GM23338 (cell line): Measurements from ENCODE around the gene ARX. TPM values are rescaled to one million over a fixed set of nuclear protein-coding genes. Genes with fewer than 3 reads are reported as not detected.

Source experiments
- ATAC-seq: fragments of 200-7000 bp; cut with Tn5 transposase; 3 replicates; pipeline ENCODE4 v1.9.1; 2020
- DNase-seq: peaks from one replicate; pipeline ENCODE4 v3.0.0-alpha.2; 2015; ENCODE audit warnings: low spot score
- H2AFZ ChIP-seq: fragments of 200-600 bp; sonication (generic); 2 replicates; pipeline ENCODE4 v1.8.0; 2016; ENCODE audit warnings: antibody characterized with exemption, mild to moderate bottlenecking, moderate library complexity
- H3F3A ChIP-seq: fragments of 200-600 bp; sonication (generic); replicated peaks from 2 replicates; pipeline ENCODE4 v1.8.0; 2017; ENCODE audit warnings: antibody characterized with exemption, mixed run types, low read depth
- H3K27ac ChIP-seq: fragments of 200-600 bp; sonication (generic); 2 replicates; pipeline ENCODE4 v1.6.1; 2016; ENCODE audit warnings: low read depth
- H3K27me3 ChIP-seq: fragments of 200-600 bp; sonication (generic); 2 replicates; pipeline ENCODE4 v1.8.0; 2016; ENCODE audit warnings: mild to moderate bottlenecking, mixed run types, moderate library complexity; ENCODE audit not compliant: insufficient read depth
- H3K36me3 ChIP-seq: fragments of 200-600 bp; sonication (generic); 2 replicates; pipeline ENCODE4 v1.8.0; 2016; ENCODE audit warnings: mild to moderate bottlenecking; ENCODE audit not compliant: insufficient read depth
- H3K4me1 ChIP-seq: fragments of 200-600 bp; sonication (generic); 2 replicates; pipeline ENCODE4 v1.8.0; 2016; ENCODE audit warnings: mild to moderate bottlenecking, moderate library complexity; ENCODE audit not compliant: insufficient read depth
- H3K4me2 ChIP-seq: fragments of 200-600 bp; sonication (generic); 2 replicates; pipeline ENCODE4 v1.7.1; 2017; ENCODE audit warnings: mixed run types
- H3K4me3 ChIP-seq: fragments of 200-600 bp; sonication (generic); 2 replicates; pipeline ENCODE4 v1.6.1; 2016; ENCODE audit warnings: mixed run types
- H3K79me2 ChIP-seq: fragments of 200-600 bp; sonication (generic); replicated peaks from 2 replicates; pipeline ENCODE4 v1.8.0; 2017; ENCODE audit warnings: mild to moderate bottlenecking; ENCODE audit not compliant: insufficient read depth
- H3K9me2 ChIP-seq: fragments of 200-600 bp; sonication (generic); 2 replicates; pipeline ENCODE4 v1.8.0; 2017; ENCODE audit not compliant: insufficient read depth
- H4K20me1 ChIP-seq: fragments of 200-600 bp; sonication (generic); replicated peaks from 2 replicates; pipeline ENCODE4 v1.8.0; 2017; ENCODE audit warnings: mild to moderate bottlenecking; ENCODE audit not compliant: insufficient read depth
- H3K27ac Mint-ChIP-seq: 2 replicates; pipeline ENCODE4 v1.8.0; 2020; ENCODE audit warnings: inconsistent platforms, mild to moderate bottlenecking, moderate library complexity, mixed read lengths
- H3K27me3 Mint-ChIP-seq: 3 replicates; pipeline ENCODE4 v1.8.0; 2022; ENCODE audit warnings: low read depth, mild to moderate bottlenecking, moderate library complexity, mixed read lengths, inconsistent platforms; ENCODE audit not compliant: insufficient read depth, poor library complexity
- H3K36me3 Mint-ChIP-seq: 3 replicates; pipeline ENCODE4 v1.8.0; 2021; ENCODE audit warnings: low read depth, mild to moderate bottlenecking, inconsistent platforms, moderate library complexity, mixed read lengths
- H3K4me1 Mint-ChIP-seq: 3 replicates; pipeline ENCODE4 v1.8.0; 2020; ENCODE audit warnings: mild to moderate bottlenecking, inconsistent platforms, mixed read lengths
- H3K4me3 Mint-ChIP-seq: 3 replicates; pipeline ENCODE4 v1.8.0; 2021; ENCODE audit warnings: moderate library complexity, mild to moderate bottlenecking, inconsistent platforms, mixed read lengths
- H3K9me3 Mint-ChIP-seq: 3 replicates; pipeline ENCODE4 v1.8.0; 2020; ENCODE audit warnings: moderate library complexity, mild to moderate bottlenecking, inconsistent platforms, mixed read lengths
- CREB1 ChIP-seq: fragments of 250-450 bp; sonication (Bioruptor Pico); IDR thresholded peaks from 2 replicates; pipeline ENCODE4 v1.5.0; 2020; ENCODE audit warnings: low read depth, mild to moderate bottlenecking, moderate library complexity
- EZH2 ChIP-seq: fragments of 200-600 bp; sonication (generic); IDR thresholded peaks from one replicate; pipeline ENCODE4 v1.8.0; 2017; ENCODE audit warnings: antibody characterized with exemption, mild to moderate bottlenecking, low read depth; ENCODE audit not compliant: unreplicated experiment
- EZH2phosphoT487 ChIP-seq: fragments of 200-600 bp; sonication (generic); IDR thresholded peaks from one replicate; pipeline ENCODE4 v1.8.1; 2018; ENCODE audit warnings: antibody characterized with exemption; ENCODE audit not compliant: unreplicated experiment
- JUNB ChIP-seq: IDR thresholded peaks from one replicate; pipeline ENCODE4 v1.6.1; 2016; ENCODE audit warnings: antibody characterized with exemption; ENCODE audit not compliant: unreplicated experiment
- NANOG ChIP-seq: IDR thresholded peaks from 2 replicates; pipeline ENCODE4 v1.6.1; 2016; ENCODE audit warnings: antibody characterized with exemption, borderline replicate concordance
- POLR2AphosphoS5 ChIP-seq: IDR thresholded peaks from 2 replicates; pipeline ENCODE4 v1.6.1; 2016; ENCODE audit warnings: antibody characterized with exemption, low read depth
- STAT1 ChIP-seq: IDR thresholded peaks from one replicate; pipeline ENCODE4 v1.6.1; 2016; ENCODE audit warnings: antibody characterized with exemption; ENCODE audit not compliant: unreplicated experiment
- ZNF114 ChIP-seq: fragments of 250-450 bp; sonication (Bioruptor Pico); IDR thresholded peaks from 2 replicates; pipeline ENCODE4 v1.5.0; 2020; ENCODE audit warnings: mild to moderate bottlenecking, moderate library complexity
- ZNF331 ChIP-seq: fragments of 250-450 bp; sonication (Bioruptor Pico); IDR thresholded peaks from 2 replicates; pipeline ENCODE4 v1.5.0; 2020; ENCODE audit warnings: low read depth, mild to moderate bottlenecking, moderate library complexity
- polyA plus RNA-seq: library from polyadenylated mRNA; unstranded; fragments of >200 nt; fragmentation: Nextera tagmentation; extraction: Ambion mirVana; gene quantifications from 2 replicates; pipeline ENCODE4 v1.2.1, GENCODE V29; 2016
- total RNA-seq: library from RNA; depleted of rRNA; stranded (reverse); fragments of >200 nt; shearing (Covaris generic); gene quantifications from 2 replicates; pipeline ENCODE4 v1.2.3, GENCODE V29; 2014
- TF ChIP-seq, protein P1 (sequence below): fragments of 250-450 bp; sonication (Bioruptor Pico); IDR thresholded peaks from 2 replicates; pipeline ENCODE4 v1.5.0; 2020; ENCODE audit warnings: mild to moderate bottlenecking, moderate library complexity
- TF ChIP-seq, protein P2 (sequence below), 2 experiments: fragments of 200-600 bp in 1 of 2; sonication (generic) in 1 of 2; conservative IDR thresholded peaks; 2 replicates each; pipeline versions ENCODE4 v1.5.1 to v1.6.1; 2016 to 2017; ENCODE audit warnings: antibody characterized with exemption in 2 of 2, low read depth in 2 of 2, mild to moderate bottlenecking in 2 of 2, moderate library complexity in 1 of 2
- TF ChIP-seq, protein P3 (sequence below): IDR thresholded peaks from one replicate; pipeline ENCODE4 v1.6.1; 2018; ENCODE audit warnings: antibody characterized with exemption; ENCODE audit not compliant: unreplicated experiment
- TF ChIP-seq, protein P4 (sequence below): IDR thresholded peaks from 2 replicates; pipeline ENCODE4 v1.6.1; 2016; ENCODE audit warnings: antibody characterized with exemption

ARX gene
- total and polyA plus RNA-seq, 2 experiments from 2014 or later = 0.13 TPM; not detected in 1

DNA sequence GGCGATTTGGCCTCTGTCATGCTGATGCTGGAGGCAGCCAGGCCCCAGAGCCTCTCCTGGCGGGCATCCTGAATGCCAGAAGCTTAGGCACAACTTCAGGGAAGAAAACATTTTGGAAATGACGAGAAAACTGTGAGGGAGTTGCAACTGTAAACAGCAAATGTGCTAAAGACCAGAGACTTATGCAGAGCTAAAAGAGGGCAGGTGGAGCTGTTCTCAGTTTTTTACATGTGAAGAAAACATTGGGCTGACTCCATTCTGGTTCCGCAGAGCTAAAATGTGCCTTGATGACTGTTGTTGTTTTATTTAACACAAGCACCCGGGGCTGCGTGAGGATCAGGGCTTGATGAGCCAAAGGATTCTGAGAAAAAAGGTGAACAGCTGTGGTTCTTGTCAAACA lies 10.8 kb upstream of the ARX start:
- Histone ChIP-seq H3K4me1 (peaks cover 28% of the 10 kb centered on the region), H3K27me3 (peaks cover 28% of the 10 kb centered on the region), H3K9me2 (no peaks in the 10 kb centered on the region), H3K4me2 (no peak overlapping the region), H2AFZ (no peak overlapping the region), H3K36me3 (no peaks in the 10 kb centered on the region), H3K4me3 (no peak overlapping the region), H4K20me1 (no peaks in the 10 kb centered on the region), H3K79me2 (no peaks in the 10 kb centered on the region), H3F3A (no peaks in the 10 kb centered on the region), H3K27ac (no peak overlapping the region)
- H3K36me3 Mint-ChIP-seq = peaks cover 2% of the 10 kb centered on the region; the same call in 1 of the 3 replicates
- peaks cover 36% of the 10 kb centered on the region for H3K27me3 Mint-ChIP-seq
- peaks cover 37% of the 10 kb centered on the region for H3K4me1 Mint-ChIP-seq
- H3K4me3 Mint-ChIP-seq = no peak overlapping the region
- H3K9me3 Mint-ChIP-seq = no peaks in the 10 kb centered on the region
- H3K27ac Mint-ChIP-seq = no peak overlapping the region
- TF ChIP-seq NANOG (no peak), CREB1 (CRISPR knock-in tag) (no peak), STAT1 (no peak), EZH2phosphoT487 (no peak), ZNF331 (CRISPR knock-in tag) (no peak), EZH2 (no peak), JUNB (no peak), ZNF114 (CRISPR knock-in tag) (no peak), POLR2AphosphoS5 (no peak)
- TF ChIP-seq, protein P1, sequence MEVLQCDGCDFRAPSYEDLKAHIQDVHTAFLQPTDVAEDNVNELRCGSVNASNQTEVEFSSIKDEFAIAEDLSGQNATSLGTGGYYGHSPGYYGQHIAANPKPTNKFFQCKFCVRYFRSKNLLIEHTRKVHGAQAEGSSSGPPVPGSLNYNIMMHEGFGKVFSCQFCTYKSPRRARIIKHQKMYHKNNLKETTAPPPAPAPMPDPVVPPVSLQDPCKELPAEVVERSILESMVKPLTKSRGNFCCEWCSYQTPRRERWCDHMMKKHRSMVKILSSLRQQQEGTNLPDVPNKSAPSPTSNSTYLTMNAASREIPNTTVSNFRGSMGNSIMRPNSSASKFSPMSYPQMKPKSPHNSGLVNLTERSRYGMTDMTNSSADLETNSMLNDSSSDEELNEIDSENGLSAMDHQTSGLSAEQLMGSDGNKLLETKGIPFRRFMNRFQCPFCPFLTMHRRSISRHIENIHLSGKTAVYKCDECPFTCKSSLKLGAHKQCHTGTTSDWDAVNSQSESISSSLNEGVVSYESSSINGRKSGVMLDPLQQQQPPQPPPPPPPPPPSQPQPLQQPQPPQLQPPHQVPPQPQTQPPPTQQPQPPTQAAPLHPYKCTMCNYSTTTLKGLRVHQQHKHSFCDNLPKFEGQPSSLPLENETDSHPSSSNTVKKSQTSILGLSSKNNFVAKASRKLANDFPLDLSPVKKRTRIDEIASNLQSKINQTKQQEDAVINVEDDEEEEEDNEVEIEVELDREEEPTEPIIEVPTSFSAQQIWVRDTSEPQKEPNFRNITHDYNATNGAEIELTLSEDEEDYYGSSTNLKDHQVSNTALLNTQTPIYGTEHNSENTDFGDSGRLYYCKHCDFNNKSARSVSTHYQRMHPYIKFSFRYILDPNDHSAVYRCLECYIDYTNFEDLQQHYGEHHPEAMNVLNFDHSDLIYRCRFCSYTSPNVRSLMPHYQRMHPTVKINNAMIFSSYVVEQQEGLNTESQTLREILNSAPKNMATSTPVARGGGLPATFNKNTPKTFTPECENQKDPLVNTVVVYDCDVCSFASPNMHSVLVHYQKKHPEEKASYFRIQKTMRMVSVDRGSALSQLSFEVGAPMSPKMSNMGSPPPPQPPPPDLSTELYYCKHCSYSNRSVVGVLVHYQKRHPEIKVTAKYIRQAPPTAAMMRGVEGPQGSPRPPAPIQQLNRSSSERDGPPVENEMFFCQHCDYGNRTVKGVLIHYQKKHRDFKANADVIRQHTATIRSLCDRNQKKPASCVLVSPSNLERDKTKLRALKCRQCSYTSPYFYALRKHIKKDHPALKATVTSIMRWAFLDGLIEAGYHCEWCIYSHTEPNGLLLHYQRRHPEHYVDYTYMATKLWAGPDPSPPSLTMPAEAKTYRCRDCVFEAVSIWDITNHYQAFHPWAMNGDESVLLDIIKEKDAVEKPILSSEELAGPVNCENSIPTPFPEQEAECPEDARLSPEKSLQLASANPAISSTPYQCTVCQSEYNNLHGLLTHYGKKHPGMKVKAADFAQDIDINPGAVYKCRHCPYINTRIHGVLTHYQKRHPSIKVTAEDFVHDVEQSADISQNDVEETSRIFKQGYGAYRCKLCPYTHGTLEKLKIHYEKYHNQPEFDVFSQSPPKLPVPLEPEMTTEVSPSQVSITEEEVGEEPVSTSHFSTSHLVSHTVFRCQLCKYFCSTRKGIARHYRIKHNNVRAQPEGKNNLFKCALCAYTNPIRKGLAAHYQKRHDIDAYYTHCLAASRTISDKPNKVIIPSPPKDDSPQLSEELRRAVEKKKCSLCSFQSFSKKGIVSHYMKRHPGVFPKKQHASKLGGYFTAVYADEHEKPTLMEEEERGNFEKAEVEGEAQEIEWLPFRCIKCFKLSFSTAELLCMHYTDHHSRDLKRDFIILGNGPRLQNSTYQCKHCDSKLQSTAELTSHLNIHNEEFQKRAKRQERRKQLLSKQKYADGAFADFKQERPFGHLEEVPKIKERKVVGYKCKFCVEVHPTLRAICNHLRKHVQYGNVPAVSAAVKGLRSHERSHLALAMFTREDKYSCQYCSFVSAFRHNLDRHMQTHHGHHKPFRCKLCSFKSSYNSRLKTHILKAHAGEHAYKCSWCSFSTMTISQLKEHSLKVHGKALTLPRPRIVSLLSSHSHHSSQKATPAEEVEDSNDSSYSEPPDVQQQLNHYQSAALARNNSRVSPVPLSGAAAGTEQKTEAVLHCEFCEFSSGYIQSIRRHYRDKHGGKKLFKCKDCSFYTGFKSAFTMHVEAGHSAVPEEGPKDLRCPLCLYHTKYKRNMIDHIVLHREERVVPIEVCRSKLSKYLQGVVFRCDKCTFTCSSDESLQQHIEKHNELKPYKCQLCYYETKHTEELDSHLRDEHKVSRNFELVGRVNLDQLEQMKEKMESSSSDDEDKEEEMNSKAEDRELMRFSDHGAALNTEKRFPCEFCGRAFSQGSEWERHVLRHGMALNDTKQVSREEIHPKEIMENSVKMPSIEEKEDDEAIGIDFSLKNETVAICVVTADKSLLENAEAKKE (CRISPR knock-in tag) = no peak
- TF ChIP-seq, protein P2, sequence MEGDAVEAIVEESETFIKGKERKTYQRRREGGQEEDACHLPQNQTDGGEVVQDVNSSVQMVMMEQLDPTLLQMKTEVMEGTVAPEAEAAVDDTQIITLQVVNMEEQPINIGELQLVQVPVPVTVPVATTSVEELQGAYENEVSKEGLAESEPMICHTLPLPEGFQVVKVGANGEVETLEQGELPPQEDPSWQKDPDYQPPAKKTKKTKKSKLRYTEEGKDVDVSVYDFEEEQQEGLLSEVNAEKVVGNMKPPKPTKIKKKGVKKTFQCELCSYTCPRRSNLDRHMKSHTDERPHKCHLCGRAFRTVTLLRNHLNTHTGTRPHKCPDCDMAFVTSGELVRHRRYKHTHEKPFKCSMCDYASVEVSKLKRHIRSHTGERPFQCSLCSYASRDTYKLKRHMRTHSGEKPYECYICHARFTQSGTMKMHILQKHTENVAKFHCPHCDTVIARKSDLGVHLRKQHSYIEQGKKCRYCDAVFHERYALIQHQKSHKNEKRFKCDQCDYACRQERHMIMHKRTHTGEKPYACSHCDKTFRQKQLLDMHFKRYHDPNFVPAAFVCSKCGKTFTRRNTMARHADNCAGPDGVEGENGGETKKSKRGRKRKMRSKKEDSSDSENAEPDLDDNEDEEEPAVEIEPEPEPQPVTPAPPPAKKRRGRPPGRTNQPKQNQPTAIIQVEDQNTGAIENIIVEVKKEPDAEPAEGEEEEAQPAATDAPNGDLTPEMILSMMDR (conservative IDR thresholded peaks at IDR 0.05; ENCODE audit: low read depth in 2 of 2) = no peak
- TF ChIP-seq, protein P3, sequence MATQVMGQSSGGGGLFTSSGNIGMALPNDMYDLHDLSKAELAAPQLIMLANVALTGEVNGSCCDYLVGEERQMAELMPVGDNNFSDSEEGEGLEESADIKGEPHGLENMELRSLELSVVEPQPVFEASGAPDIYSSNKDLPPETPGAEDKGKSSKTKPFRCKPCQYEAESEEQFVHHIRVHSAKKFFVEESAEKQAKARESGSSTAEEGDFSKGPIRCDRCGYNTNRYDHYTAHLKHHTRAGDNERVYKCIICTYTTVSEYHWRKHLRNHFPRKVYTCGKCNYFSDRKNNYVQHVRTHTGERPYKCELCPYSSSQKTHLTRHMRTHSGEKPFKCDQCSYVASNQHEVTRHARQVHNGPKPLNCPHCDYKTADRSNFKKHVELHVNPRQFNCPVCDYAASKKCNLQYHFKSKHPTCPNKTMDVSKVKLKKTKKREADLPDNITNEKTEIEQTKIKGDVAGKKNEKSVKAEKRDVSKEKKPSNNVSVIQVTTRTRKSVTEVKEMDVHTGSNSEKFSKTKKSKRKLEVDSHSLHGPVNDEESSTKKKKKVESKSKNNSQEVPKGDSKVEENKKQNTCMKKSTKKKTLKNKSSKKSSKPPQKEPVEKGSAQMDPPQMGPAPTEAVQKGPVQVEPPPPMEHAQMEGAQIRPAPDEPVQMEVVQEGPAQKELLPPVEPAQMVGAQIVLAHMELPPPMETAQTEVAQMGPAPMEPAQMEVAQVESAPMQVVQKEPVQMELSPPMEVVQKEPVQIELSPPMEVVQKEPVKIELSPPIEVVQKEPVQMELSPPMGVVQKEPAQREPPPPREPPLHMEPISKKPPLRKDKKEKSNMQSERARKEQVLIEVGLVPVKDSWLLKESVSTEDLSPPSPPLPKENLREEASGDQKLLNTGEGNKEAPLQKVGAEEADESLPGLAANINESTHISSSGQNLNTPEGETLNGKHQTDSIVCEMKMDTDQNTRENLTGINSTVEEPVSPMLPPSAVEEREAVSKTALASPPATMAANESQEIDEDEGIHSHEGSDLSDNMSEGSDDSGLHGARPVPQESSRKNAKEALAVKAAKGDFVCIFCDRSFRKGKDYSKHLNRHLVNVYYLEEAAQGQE = no peak
- TF ChIP-seq, protein P4, sequence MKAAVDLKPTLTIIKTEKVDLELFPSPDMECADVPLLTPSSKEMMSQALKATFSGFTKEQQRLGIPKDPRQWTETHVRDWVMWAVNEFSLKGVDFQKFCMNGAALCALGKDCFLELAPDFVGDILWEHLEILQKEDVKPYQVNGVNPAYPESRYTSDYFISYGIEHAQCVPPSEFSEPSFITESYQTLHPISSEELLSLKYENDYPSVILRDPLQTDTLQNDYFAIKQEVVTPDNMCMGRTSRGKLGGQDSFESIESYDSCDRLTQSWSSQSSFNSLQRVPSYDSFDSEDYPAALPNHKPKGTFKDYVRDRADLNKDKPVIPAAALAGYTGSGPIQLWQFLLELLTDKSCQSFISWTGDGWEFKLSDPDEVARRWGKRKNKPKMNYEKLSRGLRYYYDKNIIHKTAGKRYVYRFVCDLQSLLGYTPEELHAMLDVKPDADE = no peak
- ATAC-seq (no peak), DNase-seq (no peak)
